Measurements from ENCODE around the gene IMMP2L.

IMMP2L gene

GRCh38 chr7:111196655-111197054, 365.6 kb downstream of the IMMP2L start:
- no peak for DNase-seq

- no peak for DNase-seq
These were observed 369.5 kb downstream of the IMMP2L start for GRCh38 chr7:111192614-111193413.

- DNase-seq: no peak
These were observed 371.5 kb downstream of the IMMP2L start for GRCh38 chr7:111190804-111191203.

DNA sequence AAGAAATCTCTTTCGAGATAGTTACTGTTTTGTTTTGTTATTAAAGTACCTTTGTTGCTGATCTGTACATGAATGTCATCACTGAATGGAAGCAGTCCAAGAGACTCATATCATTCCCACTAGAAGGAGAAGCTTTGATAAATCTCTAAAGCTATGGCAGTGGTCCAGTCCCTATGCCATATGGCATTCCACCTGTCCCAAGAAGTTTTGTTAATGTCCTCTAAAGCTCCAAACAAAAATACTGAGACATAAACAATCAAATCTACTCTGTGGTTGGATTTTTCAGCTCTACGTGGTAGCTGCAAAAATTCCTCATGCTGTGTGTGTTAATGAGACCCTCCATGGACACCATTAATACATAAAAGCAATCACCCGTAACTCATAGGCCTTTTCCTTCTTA, 377.3 kb downstream of the IMMP2L start:
- DNase-seq: no peak

DNA sequence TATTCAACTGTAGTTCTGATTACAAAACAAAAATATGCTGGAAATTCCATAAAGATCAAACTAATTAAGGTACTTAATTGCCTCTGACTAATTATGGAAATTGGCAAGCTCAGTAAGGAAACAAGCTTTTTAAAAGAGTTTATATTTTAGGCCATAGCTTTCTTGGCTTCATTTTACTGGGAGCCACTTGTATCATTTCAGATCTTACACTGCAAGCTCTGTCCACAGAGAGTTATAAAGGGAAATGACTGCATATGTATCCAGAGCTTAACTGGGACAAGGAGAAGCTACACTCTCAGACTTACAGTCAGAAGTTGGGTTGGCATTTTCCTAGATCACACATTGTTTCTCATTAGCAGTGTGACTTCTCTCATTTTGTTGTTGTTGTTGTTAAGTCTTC, 379.0 kb downstream of the IMMP2L start:
- DNase-seq: no peak

GRCh38 chr7:111180338-111180737, 382.0 kb downstream of the IMMP2L start:
- DNase-seq: no peak

DNA sequence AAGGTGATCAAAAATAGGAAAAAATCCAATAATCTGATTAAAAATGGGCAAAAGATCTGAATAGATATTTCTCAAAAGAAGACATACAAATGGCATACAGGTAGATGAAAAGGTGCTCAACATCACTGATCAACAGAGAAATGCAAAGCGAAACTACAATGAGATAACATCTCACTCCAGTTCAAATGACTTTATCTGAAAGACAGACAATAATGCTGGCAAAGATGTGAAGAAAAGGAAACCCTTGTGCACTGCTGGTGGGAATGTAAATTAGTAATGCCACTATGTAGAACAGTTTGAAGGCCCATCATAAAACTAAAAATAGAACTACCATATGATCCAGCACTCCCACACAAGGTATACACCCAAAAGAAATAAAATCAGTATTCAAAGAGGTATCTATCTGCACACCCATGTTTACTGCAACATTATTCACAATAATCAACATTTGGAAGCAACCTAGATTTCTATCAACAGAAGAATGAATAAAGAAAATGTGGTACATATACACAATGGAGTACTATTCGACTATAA, 386.3 kb downstream of the IMMP2L start:
- DNase-seq: no peak

- DNase-seq: no peak
These were observed 387.8 kb downstream of the IMMP2L start for GRCh38 chr7:111174510-111174909.

DNA sequence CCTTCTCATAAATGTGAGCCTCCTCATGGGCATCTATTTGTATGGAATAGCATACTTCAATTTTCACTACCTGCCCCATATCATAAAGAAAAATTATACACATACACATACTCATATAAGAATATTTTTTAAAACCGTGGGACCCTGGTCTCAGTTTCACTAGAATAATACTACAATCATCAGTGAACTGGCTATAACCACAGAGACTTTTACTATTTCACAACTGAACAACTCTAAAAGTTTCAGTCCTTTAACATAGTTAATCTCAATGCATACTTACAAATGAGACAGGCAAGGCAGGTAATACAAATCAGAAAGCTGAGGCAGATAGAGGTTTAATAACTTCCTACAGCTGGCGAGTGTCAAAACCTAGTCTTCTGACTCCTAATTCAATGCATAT, 388.3 kb downstream of the IMMP2L start:
- no peak for DNase-seq

DNA sequence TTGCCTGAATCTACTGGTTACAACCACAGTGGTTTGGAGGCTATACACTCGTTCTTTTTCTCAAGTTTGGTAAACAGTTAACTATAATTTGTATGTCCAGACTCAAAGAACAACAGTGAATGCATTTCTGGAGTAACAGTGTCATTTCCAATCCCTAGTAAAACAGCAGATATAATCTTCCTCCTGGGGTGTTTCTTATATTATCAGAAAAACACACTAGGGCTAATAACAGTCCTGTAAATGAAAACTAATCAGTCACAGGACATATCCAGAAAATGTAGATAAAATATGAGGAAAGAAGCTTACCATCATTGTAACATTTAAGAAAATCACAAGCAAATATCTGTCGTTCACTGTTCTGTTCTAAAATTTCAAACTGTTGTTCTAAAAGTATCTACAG, 388.8 kb downstream of the IMMP2L start:
- DNase-seq: no peak

- DNase-seq: no peak
These were observed 389.6 kb downstream of the IMMP2L start for GRCh38 chr7:111172564-111173257.

DNA sequence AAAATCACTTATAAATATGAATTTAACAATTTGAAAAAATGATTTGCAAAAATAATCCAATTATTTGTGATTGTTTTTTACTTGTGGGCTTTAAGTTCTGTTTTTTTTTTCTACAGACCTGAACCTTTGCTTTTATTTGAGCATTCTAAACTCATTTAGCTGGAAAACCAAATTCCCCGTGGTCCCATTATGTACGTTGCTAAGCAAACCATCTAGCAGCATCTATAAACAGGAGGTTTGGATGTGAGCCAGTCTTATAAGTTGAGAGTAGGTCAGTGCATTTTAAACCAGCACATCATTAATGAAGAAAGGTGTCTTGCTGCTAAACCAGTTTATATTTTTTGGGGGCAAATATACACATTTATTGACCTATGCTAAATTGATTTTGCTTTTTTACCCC, 394.1 kb downstream of the IMMP2L start:
- DNase-seq: no peak

DNA sequence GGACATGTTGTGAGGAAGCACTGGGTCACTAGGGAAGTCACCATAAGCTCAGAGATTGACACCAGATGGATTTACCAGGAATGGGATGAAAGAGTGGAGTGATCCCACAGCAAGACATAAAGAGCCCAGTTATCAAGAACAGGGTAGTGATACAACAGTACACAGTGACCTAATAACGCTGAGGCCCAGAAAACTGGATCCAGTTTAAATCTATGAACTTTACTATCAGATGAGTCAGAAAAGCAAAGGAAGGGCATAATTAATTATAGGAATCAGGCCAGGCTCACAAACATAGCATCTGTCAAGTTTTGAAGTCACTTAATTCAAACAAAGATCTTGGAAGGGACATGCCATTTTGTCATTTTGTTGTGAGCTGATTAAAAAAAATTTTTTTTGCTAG, 397.9 kb downstream of the IMMP2L start:
- no peak for DNase-seq

DNA sequence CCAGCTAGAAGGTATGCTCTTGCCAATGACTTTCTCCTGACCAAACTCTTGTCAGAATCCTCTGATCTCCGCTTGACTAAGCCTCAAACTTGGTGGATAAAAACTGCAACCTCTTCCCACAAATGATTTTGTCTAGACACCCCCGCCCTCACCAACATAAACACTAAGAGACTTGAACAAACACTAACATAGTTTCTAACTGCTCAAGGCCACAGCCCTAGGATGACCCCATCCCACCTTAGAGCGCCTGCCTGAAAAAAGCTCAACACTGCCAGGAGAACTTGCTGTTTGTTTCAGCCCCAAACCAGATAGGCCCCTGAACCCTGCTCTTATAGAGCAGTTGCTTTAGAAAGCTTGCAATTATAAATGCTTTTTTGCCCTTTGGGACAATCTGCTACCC, 399.6 kb downstream of the IMMP2L start:
- DNase-seq: no peak

DNA sequence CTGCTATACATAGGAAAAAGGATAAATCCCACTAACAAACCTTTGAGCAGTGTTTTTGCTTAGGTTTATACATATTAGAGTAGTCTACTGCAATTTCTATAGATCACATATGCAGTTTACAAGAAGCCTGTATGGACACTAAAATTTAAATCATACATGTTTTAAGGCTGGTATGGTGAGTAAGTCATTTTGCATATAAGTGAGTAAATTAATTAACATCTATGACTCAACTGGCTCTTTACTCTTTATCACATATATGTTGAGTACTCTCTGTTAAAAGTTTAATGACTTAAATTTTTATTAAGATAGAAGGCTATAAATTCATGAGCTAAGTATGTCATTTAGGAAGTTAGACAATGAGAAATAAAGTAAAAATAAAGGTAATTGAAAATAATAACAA, 402.0 kb downstream of the IMMP2L start:
- no peak for DNase-seq

- DNase-seq: no peak
These were observed 402.9 kb downstream of the IMMP2L start for GRCh38 chr7:111159426-111159825.

- DNase-seq: no peak
These were observed 411.6 kb downstream of the IMMP2L start for GRCh38 chr7:111150709-111151108.

- no peak for DNase-seq
These were observed 414.4 kb downstream of the IMMP2L start for GRCh38 chr7:111147708-111148533.

DNA sequence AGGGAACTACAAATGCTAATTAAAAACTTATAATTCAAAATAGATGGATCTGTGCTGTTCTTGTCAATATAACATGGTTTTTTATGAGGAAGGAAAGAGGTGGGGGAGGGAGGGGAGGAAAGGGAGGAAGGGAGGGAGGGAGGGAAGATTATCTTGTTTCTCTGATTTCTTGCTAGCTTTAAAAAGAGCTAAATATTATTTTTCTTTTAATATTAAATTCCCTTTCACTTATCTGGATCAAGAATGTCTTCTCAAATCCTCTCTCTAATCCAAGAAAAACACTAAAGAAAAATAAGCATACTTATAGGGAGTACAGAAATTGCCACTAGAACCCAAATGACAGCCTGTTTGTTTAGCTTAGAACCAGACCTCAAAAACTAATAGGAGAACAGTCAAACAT, 416.2 kb downstream of the IMMP2L start:
- no peak for DNase-seq

- DNase-seq: no peak
These were observed 416.8 kb downstream of the IMMP2L start for GRCh38 chr7:111145472-111145871.

- no peak for DNase-seq
These were observed 422.0 kb downstream of the IMMP2L start for GRCh38 chr7:111140091-111140865.

DNA sequence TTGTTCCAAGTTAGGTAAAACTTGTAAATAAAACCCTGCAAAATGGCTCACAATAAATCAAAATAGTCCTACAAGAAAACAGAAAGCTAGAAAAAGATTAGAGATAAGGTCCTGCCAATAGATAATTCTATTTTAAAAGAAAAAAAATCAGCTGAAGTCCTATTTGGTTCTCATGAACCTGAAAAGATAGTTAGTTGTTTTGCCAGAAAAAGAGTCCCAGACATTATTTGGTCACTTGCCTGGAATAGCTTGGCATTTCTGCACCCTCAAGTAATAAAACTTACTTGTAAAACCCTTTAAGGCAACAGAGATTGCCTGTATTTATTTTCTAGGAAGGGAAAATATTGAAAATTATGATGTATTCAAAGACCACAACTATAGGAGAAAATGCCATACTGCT, 423.7 kb downstream of the IMMP2L start:
- DNase-seq: no peak

DNA sequence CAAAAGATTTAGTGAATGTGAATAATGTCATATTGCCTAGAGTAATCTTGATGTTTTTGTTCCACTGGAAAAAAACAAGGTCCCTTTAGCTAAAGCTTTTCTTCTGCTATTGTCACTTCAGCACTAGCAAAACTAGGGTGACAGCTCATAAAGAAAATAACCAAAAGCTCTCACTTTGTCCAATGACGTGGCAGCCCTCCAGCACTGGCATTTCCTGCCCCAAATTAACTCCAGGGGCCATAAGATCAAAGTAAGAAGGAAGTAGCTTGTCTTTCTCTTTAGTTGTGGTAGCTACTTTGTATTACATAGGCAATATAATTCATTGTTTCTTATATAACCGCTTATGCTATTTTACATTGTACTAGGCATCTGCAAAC, 424.1 kb downstream of the IMMP2L start:
- DNase-seq: peak; percentile 60
